ENCODE measurements around the gene TEX261.
A peak's percentile ranks its signal among the peaks of the same experiment; 100 is the strongest.
"Not testable (repeated sequence)": the region's sequence is repeated elsewhere in the genome, so short reads cannot be mapped to it uniquely, and the experiment has no call there.

The TEX261 gene

GRCh38 chr2:70999931-71000330 is 5.3 kb upstream of the TEX261 start:
- DNase-seq = not testable (repeated sequence)

GRCh38 chr2:70999362-70999761 is 4.7 kb upstream of the TEX261 start:
- DNase-seq = no peak

GRCh38 chr2:70998885-70999284 is 4.2 kb upstream of the TEX261 start:
- DNase-seq = not testable (repeated sequence)

GRCh38 chr2:70995426-70995729 is 705 bp upstream of the TEX261 start:
- peak; percentile 46 for DNase-seq

- DNase-seq = no peak
Observed at GRCh38 chr2:70994009-70994698, 519 bp downstream of the TEX261 start.

GRCh38 chr2:70992945-70993853 is 1.5 kb downstream of the TEX261 start:
- DNase-seq = no peak

- DNase-seq = no peak
Observed at GRCh38 chr2:70991742-70992141, 2.9 kb downstream of the TEX261 start.

GRCh38 chr2:70991142-70991541 is 3.5 kb downstream of the TEX261 start:
- no peak for DNase-seq

GRCh38 chr2:70990216-70990615 is 4.5 kb downstream of the TEX261 start:
- no peak for DNase-seq

GRCh38 chr2:70988726-70989648 is 5.7 kb downstream of the TEX261 start:
- no peak for DNase-seq

GRCh38 chr2:70988151-70988550 is 6.5 kb downstream of the TEX261 start:
- DNase-seq = no peak

GRCh38 chr2:70987386-70987785 is 7.3 kb downstream of the TEX261 start:
- no peak for DNase-seq

GRCh38 chr2:70986499-70987189 is 8.0 kb downstream of the TEX261 start:
- DNase-seq = no peak

GRCh38 chr2:70985956-70986355 is 8.7 kb downstream of the TEX261 start:
- no peak for DNase-seq

GRCh38 chr2:70985283-70985688 is 9.4 kb downstream of the TEX261 start:
- no peak for DNase-seq

GRCh38 chr2:70984576-70985282 is 9.9 kb downstream of the TEX261 start:
- DNase-seq = peak; percentile 80

GRCh38 chr2:70984228-70984575 is 10.5 kb downstream of the TEX261 start:
- DNase-seq = no peak

GRCh38 chr2:70983506-70984227 is 11.0 kb downstream of the TEX261 start:
- DNase-seq = no peak

GRCh38 chr2:70982971-70983370 is 11.7 kb downstream of the TEX261 start:
- no peak for DNase-seq

GRCh38 chr2:70981866-70982810 is 12.5 kb downstream of the TEX261 start:
- no peak for DNase-seq
